Ascending aorta (tissue), 2 donors: ENCODE data around the gene GLT8D2. TPM values are rescaled to one million over a fixed set of nuclear protein-coding genes. Genes with fewer than 3 reads are reported as not detected.

Experiments used
- DNase-seq, 2 donors: peaks; one replicate each; pipeline ENCODE4 v3.0.0-alpha.2; 2019; ENCODE audit warnings: low spot score in 2 of 2
- H3K27ac ChIP-seq, 2 donors: fragments of 200-600 bp; sonication (generic); one replicate each; pipeline ENCODE4 v1.5.1; 2016 to 2017; ENCODE audit warnings: mild to moderate bottlenecking in 1 of 2
- H3K27me3 ChIP-seq: fragments of 200-600 bp; sonication (generic); one replicate; pipeline ENCODE4 v1.5.1; 2017
- H3K36me3 ChIP-seq, 2 donors: fragments of 200-600 bp; sonication (generic); one replicate each; pipeline ENCODE4 v1.5.1; 2016
- H3K4me1 ChIP-seq, 2 donors: fragments of 200-600 bp; sonication (generic); one replicate each; pipeline ENCODE4 v1.5.1; 2016 to 2017; ENCODE audit warnings: mild to moderate bottlenecking in 1 of 2
- H3K4me3 ChIP-seq, 2 donors: fragments of 200-600 bp; sonication (generic); one replicate each; pipeline ENCODE4 v1.5.1; 2016 to 2017; ENCODE audit warnings: mild to moderate bottlenecking in 1 of 2
- H3K9me3 ChIP-seq, 2 donors: fragments of 200-600 bp; sonication (generic); one replicate each; pipeline ENCODE4 v1.5.1; 2016
- CTCF ChIP-seq, 3 experiments: fragments of 200-600 bp in 2 of 3; fragments of 450-650 bp in 1 of 3; sonication (generic) in 2 of 3; IDR thresholded peaks; one replicate each; pipeline ENCODE4 v1.5.1; 2016 to 2019; ENCODE audit warnings: antibody characterized with exemption in 3 of 3, mild to moderate bottlenecking in 1 of 3, moderate library complexity in 1 of 3
- intact Hi-C: fragments of 100-400 bp; cut with DNase I; formaldehyde crosslinking; loops from one replicate; pipeline ENCODE4 v1.15.1; 2023
- total RNA-seq: library from RNA; depleted of rRNA; stranded (reverse); fragments of >200 nt; gene quantifications from one replicate; pipeline ENCODE4 v1.1.0, GENCODE V29; 2016

Gene GLT8D2
- total RNA-seq, 1 donor from 2014 or later = 72.3 TPM

- Histone ChIP-seq H3K4me1 (no peaks in the 10 kb centered on the region), H3K4me3 (no peak overlapping the region), H3K27me3 (no peaks in the 10 kb centered on the region), H3K9me3 (no peaks in the 10 kb centered on the region), H3K27ac (no peak overlapping the region), H3K36me3 (peaks cover 70 to 74% of the 10 kb centered on the region in 2 donors)
- TF ChIP-seq CTCF (IDR thresholded peaks at IDR 0.05) = no peak
- intact Hi-C loops = no loop called here
- DNase-seq = no peak
These were observed 40.7 kb upstream of the GLT8D2 start for GRCh38 chr12:104090685-104091084.

GRCh38 chr12:104083769-104084475 is 33.9 kb upstream of the GLT8D2 start:
- no peak overlapping the region for H3K4me3 ChIP-seq
- H3K4me1 ChIP-seq = no peaks in the 10 kb centered on the region
- no peak for TF ChIP-seq CTCF (IDR thresholded peaks at IDR 0.05)
- no peaks in the 10 kb centered on the region for H3K9me3 ChIP-seq
- no peak overlapping the region for H3K27ac ChIP-seq
- intact Hi-C loops = no loop called here
- peaks cover 54 to 61% of the 10 kb centered on the region in 2 donors for H3K36me3 ChIP-seq
- no peak for DNase-seq
- no peaks in the 10 kb centered on the region for H3K27me3 ChIP-seq

GRCh38 chr12:104080764-104081163 is 30.8 kb upstream of the GLT8D2 start:
- no peak for TF ChIP-seq CTCF (IDR thresholded peaks at IDR 0.05)
- Histone ChIP-seq H3K36me3 (peaks cover 24 to 37% of the 10 kb centered on the region in 2 donors), H3K4me3 (no peak overlapping the region), H3K9me3 (no peaks in the 10 kb centered on the region), H3K27me3 (no peaks in the 10 kb centered on the region), H3K27ac (no peak overlapping the region), H3K4me1 (no peaks in the 10 kb centered on the region)
- no peak for DNase-seq
- intact Hi-C loops = no loop called here

- Histone ChIP-seq H3K4me3 (no peak overlapping the region), H3K4me1 (peaks cover 0 to 2% of the 10 kb centered on the region in 2 donors), H3K27me3 (no peaks in the 10 kb centered on the region), H3K36me3 (peaks cover 21 to 29% of the 10 kb centered on the region in 2 donors), H3K27ac (no peak overlapping the region), H3K9me3 (no peaks in the 10 kb centered on the region)
- intact Hi-C loops = no loop called here
- no peak for DNase-seq
- no peak for TF ChIP-seq CTCF (IDR thresholded peaks at IDR 0.05)
These were observed 29.0 kb upstream of the GLT8D2 start for GRCh38 chr12:104079024-104079423.

GRCh38 chr12:104073699-104074098 is 23.7 kb upstream of the GLT8D2 start:
- intact Hi-C loops = no loop called here
- TF ChIP-seq CTCF (IDR thresholded peaks at IDR 0.05) = no peak
- Histone ChIP-seq H3K27me3 (no peaks in the 10 kb centered on the region), H3K4me3 (no peak overlapping the region), H3K4me1 (peaks cover 0 to 2% of the 10 kb centered on the region in 2 donors), H3K27ac (no peak overlapping the region), H3K9me3 (no peaks in the 10 kb centered on the region), H3K36me3 (peaks cover 9 to 24% of the 10 kb centered on the region in 2 donors)
- DNase-seq = no peak
